ENCODE measurements around the gene PRKCA. TPM values are rescaled to one million over a fixed set of nuclear protein-coding genes. Genes with fewer than 3 reads are reported as not detected.

PRKCA gene
- total RNA-seq, 1 donor from 2014 or later, result 2.2 TPM

DNA sequence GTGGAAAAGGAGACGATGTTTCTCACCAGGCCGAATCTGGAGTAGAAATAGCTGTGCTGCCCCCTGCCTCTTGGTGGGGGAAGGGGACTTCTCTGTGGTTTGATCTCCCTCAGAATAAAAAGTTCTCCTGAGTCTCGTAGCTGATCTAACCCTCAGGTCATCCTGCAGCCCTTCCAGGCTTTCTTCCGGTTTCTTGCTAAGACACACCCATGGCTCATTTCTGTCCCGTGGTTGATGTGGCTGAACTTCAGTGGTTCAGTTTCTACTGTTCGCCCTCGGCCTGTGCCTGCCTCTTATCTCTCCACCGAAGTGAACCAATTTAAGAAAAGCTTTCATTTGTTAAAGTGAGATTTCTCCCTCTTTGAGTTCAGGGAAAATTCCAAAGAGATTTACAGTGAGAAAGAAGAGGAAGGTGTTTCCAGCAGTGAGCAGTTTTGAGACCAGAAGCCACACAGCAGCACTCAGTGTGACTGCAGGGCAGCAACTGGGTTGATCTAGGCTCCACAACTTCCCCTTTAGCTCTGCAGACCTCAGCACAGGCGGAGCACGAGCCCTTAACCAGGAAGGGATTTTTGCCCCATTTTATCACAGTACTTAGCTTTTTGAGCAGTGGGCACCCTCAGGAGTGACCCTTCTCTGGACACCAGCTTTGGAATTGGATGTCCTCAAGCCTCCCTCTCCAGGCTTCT is 497.6 kb downstream of the PRKCA start:
- TF ChIP-seq, protein P1, sequence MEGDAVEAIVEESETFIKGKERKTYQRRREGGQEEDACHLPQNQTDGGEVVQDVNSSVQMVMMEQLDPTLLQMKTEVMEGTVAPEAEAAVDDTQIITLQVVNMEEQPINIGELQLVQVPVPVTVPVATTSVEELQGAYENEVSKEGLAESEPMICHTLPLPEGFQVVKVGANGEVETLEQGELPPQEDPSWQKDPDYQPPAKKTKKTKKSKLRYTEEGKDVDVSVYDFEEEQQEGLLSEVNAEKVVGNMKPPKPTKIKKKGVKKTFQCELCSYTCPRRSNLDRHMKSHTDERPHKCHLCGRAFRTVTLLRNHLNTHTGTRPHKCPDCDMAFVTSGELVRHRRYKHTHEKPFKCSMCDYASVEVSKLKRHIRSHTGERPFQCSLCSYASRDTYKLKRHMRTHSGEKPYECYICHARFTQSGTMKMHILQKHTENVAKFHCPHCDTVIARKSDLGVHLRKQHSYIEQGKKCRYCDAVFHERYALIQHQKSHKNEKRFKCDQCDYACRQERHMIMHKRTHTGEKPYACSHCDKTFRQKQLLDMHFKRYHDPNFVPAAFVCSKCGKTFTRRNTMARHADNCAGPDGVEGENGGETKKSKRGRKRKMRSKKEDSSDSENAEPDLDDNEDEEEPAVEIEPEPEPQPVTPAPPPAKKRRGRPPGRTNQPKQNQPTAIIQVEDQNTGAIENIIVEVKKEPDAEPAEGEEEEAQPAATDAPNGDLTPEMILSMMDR (IDR thresholded peaks at IDR 0.05), result no peak
- no peaks in the 10 kb centered on the region for H3K9me3 Mint-ChIP-seq
- no peak overlapping the region for H3K27ac Mint-ChIP-seq
- ChIA-PET CTCF (no interaction called here), POLR2A (no interaction called here)
- H3K36me3 Mint-ChIP-seq (ENCODE audit: low read depth), result no peaks in the 10 kb centered on the region
- intact Hi-C loops (cut with micrococcal nuclease), result no loop called here
- no peaks in the 10 kb centered on the region for H3K27me3 Mint-ChIP-seq
- no peak overlapping the region for H3K4me3 Mint-ChIP-seq
- H3K4me1 Mint-ChIP-seq, result no peaks in the 10 kb centered on the region
- DNase-seq (no peak), ATAC-seq (ENCODE audit: low read depth) (no peak)

DNA sequence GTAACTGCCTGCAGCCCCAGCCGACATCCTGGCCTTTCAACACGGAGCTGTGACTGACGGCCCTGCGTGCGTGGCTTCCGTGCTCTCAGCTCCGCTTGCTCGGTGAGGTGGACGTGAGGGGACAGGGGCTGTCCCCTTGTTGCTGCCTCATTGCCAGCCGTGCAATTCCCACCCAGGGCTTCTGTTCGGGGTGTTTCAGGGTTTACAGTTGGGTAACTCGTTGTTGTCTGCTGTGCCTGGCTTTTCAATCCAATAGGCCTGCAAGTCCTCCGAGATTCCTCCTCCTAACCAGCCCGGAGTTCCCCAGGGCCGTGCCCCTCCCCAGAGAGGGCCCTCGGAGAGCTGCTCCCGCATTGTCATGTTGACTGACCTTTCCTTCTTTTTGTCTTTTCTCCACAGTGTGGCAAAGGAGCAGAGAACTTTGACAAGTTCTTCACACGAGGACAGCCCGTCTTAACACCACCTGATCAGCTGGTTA is 501.1 kb downstream of the PRKCA start:
- no peak for DNase-seq
- Mint-ChIP-seq H3K9me3 (no peaks in the 10 kb centered on the region), H3K27ac (no peak overlapping the region), H3K4me3 (no peak overlapping the region), H3K36me3 (ENCODE audit: low read depth) (no peaks in the 10 kb centered on the region), H3K4me1 (peaks cover 1% of the 10 kb centered on the region), H3K27me3 (peaks cover 13% of the 10 kb centered on the region)
- CTCF ChIA-PET, result no interaction called here
- TF ChIP-seq, protein P1 (IDR thresholded peaks at IDR 0.05), result no peak
- POLR2A ChIA-PET, result no interaction called here
- intact Hi-C loops (cut with micrococcal nuclease), result no loop called here
- no peak for ATAC-seq (ENCODE audit: low read depth)

DNA sequence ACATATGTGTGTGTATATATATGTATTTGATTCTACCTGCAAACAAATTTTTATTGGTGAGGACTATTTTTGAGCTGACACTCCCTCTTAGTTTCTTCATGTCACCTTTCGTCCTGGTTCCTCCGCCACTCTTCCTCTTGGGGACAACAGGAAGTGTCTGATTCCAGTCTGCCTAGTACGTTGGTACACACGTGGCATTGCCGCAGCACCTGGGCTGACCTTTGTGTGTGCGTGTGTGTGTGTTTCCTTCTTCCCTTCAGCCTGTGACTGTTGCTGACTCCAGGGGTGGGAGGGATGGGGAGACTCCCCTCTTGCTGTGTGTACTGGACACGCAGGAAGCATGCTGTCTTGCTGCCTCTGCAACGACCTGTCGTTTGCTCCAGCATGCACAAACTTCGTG is 503.2 kb downstream of the PRKCA start:
- TF ChIP-seq, protein P1 (IDR thresholded peaks at IDR 0.05), result no peak
- Mint-ChIP-seq H3K36me3 (ENCODE audit: low read depth) (no peaks in the 10 kb centered on the region), H3K4me3 (no peak overlapping the region), H3K27ac (no peak overlapping the region), H3K4me1 (peaks cover 1% of the 10 kb centered on the region), H3K27me3 (peaks cover 21% of the 10 kb centered on the region), H3K9me3 (no peaks in the 10 kb centered on the region)
- ChIA-PET POLR2A (no interaction called here), CTCF (no interaction called here)
- ATAC-seq (ENCODE audit: low read depth), result no peak
- intact Hi-C loops (cut with micrococcal nuclease), result no loop called here
- no peak for DNase-seq

DNA sequence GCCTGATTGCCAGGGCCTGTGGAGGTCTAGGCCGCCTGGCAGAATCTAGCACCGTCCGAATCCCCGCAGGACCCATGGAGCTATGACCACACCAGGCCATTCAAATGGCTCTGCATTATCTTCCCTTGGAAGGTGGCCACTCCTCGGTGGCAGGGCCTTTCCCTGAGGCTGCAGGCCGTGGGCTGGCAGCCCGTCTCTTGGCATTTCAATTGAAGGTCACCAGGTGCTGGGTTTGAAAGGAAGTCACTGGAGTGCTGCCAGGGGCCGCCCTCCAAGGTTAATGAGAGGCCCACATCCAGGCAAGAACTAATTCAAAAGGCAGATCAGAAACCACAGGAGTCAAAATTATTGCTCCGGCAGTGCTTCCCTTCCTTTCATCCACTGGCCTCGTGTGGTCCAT is 504.8 kb downstream of the PRKCA start:
- TF ChIP-seq, protein P1 (IDR thresholded peaks at IDR 0.05), result no peak
- H3K27ac Mint-ChIP-seq, result no peak overlapping the region
- DNase-seq (no peak), ATAC-seq (ENCODE audit: low read depth) (no peak)
- CTCF ChIA-PET, result no interaction called here
- H3K4me3 Mint-ChIP-seq, result no peak overlapping the region
- peaks cover 21% of the 10 kb centered on the region for H3K27me3 Mint-ChIP-seq
- no peaks in the 10 kb centered on the region for H3K36me3 Mint-ChIP-seq (ENCODE audit: low read depth)
- H3K9me3 Mint-ChIP-seq, result no peaks in the 10 kb centered on the region
- intact Hi-C loops (cut with micrococcal nuclease), result no loop called here
- POLR2A ChIA-PET, result no interaction called here
- peaks cover 1% of the 10 kb centered on the region for H3K4me1 Mint-ChIP-seq

DNA sequence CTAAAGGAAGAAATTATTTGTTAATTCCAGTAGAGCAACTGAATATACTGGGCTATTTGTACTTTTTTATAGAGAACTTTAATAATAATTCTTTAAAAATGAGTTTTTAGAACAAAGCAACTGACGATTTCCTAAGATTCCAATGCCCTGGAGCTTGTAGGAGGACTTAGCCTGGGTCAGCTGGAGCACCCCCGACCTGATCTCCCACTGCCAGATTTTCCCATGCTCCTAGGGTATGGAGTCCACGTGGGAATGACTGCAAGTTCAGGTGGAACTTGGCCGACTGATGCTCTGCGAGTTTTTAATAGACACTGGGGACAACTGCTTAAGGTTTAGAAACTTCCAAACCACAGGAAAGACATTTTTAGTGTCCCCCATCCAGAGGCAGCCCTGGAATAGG is 507.0 kb downstream of the PRKCA start:
- CTCF ChIA-PET, result no interaction called here
- no peak overlapping the region for H3K27ac Mint-ChIP-seq
- H3K4me1 Mint-ChIP-seq, result peaks cover 1% of the 10 kb centered on the region
- no peak for ATAC-seq (ENCODE audit: low read depth)
- TF ChIP-seq, protein P1 (IDR thresholded peaks at IDR 0.05), result no peak
- no peak for DNase-seq
- POLR2A ChIA-PET, result no interaction called here
- H3K4me3 Mint-ChIP-seq, result no peak overlapping the region
- H3K9me3 Mint-ChIP-seq, result no peaks in the 10 kb centered on the region
- H3K27me3 Mint-ChIP-seq, result peaks cover 21% of the 10 kb centered on the region
- intact Hi-C loops (cut with micrococcal nuclease), result no loop called here
- no peaks in the 10 kb centered on the region for H3K36me3 Mint-ChIP-seq (ENCODE audit: low read depth)
